Upper lobe of left lung (tissue), 6 donors: ENCODE data around the gene ARID4B. TPM values are rescaled to one million over a fixed set of nuclear protein-coding genes. Genes with fewer than 3 reads are reported as not detected.

Experiments used
- ATAC-seq, 2 donors: fragments of 200-7000 bp; cut with Tn5 transposase; one replicate each; pipeline ENCODE4 v1.9.1; 2022; ENCODE audit warnings: mild to moderate bottlenecking in 2 of 2, moderate library complexity in 2 of 2; ENCODE audit not compliant: low FRiP score in 2 of 2
- DNase-seq, 2 donors: peaks; one replicate each; pipeline ENCODE4 v3.0.0-alpha.2; 2019 to 2020
- H3K27ac ChIP-seq, 4 donors: fragments of 200-600 bp; sonication (generic); one replicate each; pipeline ENCODE4 v1.5.1; 2016 to 2019
- H3K27me3 ChIP-seq, 4 donors: fragments of 200-600 bp; sonication (generic); one replicate each; pipeline ENCODE4 v1.5.1; 2017 to 2019
- H3K36me3 ChIP-seq, 4 donors: fragments of 200-600 bp; sonication (generic); one replicate each; pipeline ENCODE4 v1.5.1; 2016 to 2019
- H3K4me1 ChIP-seq, 4 donors: fragments of 200-600 bp; sonication (generic); one replicate each; pipeline ENCODE4 v1.5.1; 2018 to 2019
- H3K4me3 ChIP-seq, 4 donors: fragments of 200-600 bp; sonication (generic); one replicate each; pipeline ENCODE4 v1.5.1; 2017 to 2019; ENCODE audit warnings: mild to moderate bottlenecking in 2 of 4, moderate library complexity in 1 of 4
- H3K9me3 ChIP-seq, 4 donors: fragments of 200-600 bp; sonication (generic); one replicate each; pipeline ENCODE4 v1.5.1; 2018 to 2019
- CTCF ChIP-seq, 6 experiments: fragments of 450-650 bp in 4 of 6; fragments of 200-600 bp in 2 of 6; sonication (generic) in 2 of 6; IDR thresholded peaks; one replicate each; pipeline ENCODE4 v1.5.1; 2016 to 2019; ENCODE audit warnings: antibody characterized with exemption in 6 of 6
- EP300 ChIP-seq, 4 donors: sonication (generic); formaldehyde crosslinking; IDR thresholded peaks; one replicate each; pipeline ENCODE4 v1.5.1; 2017; ENCODE audit warnings: antibody characterized with exemption in 4 of 4, control low read depth in 2 of 4
- POLR2A ChIP-seq, 4 donors: fragments of 450-650 bp; IDR thresholded peaks; one replicate each; pipeline ENCODE4 v1.5.1; 2016 to 2017; ENCODE audit warnings: antibody characterized with exemption in 4 of 4, mild to moderate bottlenecking in 2 of 4
- POLR2AphosphoS5 ChIP-seq, 2 donors: sonication (generic); formaldehyde crosslinking; IDR thresholded peaks; one replicate each; pipeline ENCODE4 v1.5.1; 2017; ENCODE audit warnings: antibody characterized with exemption in 2 of 2
- WGBS, 2 donors: methylation state at CpG; one replicate each; pipeline ENCODE4 v1.1.5; 2017 to 2018; 5-methylcytosine and 5-hydroxymethylcytosine counted together
- total RNA-seq, 6 donors: library from RNA; depleted of rRNA in 4 of 6; stranded (reverse); fragments of >200 nt in 4 of 6; gene quantifications; one replicate each; pipeline versions ENCODE4 v1.1.0 to v1.2.1, GENCODE V29; 2016 to 2021
- donor health status: DM: no; HTN: no; CAD: no; lungs with moderate emphysema.
- donor health status: DM: no; HTN: yes; CAD: no; lungs with severe emphysema.

ARID4B gene
- total RNA-seq, 6 donors from 2014 or later = 31.1 to 90.1 (median 51.3) TPM

DNA sequence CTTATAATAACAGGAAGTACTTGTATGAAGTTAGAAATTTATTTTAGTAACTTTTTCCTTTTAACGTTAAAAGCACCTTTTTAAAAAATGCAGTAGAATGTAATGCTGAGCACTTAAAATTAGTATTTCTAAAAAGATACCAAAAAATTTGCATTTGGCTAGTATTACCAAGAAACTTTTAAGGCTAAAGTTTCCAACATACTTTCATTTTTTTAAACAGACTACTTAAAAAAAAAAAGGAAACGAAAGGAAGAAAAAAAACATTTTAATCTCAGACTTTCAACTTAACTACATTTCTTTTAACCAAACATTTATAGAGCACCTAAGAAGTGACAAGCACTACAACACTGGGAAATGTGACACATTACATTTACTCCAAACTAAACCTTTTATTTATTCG, 2.8 kb downstream of the ARID4B start:
- Histone ChIP-seq H3K4me3 (peak overlapping the region in 2 of 4 donors; percentile 1 to 96), H3K9me3 (no peaks in the 10 kb centered on the region), H3K27me3 (no peaks in the 10 kb centered on the region), H3K27ac (no peak overlapping the region), H3K4me1 (peaks cover 29 to 59% (median 38%) of the 10 kb centered on the region in 4 donors), H3K36me3 (no peaks in the 10 kb centered on the region)
- ATAC-seq (no peak), DNase-seq (no peak)
- WGBS, 2 donors = 19 to 20% methylated on average over 3 of the region's 3 CpGs
- TF ChIP-seq POLR2AphosphoS5 (IDR thresholded peaks at IDR 0.05) (no peak), CTCF (IDR thresholded peaks at IDR 0.05) (no peak), POLR2A (IDR thresholded peaks at IDR 0.05) (no peak), EP300 (IDR thresholded peaks at IDR 0.05) (no peak)

DNA sequence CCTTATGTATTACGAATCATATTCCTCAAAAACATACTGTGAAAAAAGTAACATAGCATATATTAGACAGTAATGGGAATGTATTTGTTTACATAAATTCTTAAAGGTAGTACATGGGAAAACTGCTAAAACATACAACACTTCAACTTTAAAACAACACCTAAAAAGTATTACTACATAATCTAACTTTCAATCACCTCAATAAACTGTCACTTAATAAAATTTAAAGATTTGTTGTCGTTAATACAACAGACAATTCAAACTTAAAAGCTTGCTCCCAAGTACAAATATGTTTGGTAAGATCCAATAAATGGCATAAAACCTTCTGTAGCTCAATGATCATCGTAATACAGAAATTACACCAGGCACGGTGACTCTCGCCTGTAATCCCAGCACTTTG, 3.7 kb downstream of the ARID4B start:
- Histone ChIP-seq H3K27ac (no peak overlapping the region), H3K4me1 (peaks cover 22 to 58% (median 32%) of the 10 kb centered on the region in 4 donors), H3K9me3 (no peaks in the 10 kb centered on the region), H3K36me3 (peaks cover 0 to 5% (median 0%) of the 10 kb centered on the region in 4 donors), H3K27me3 (no peaks in the 10 kb centered on the region), H3K4me3 (no peak overlapping the region)
- TF ChIP-seq POLR2A (IDR thresholded peaks at IDR 0.05) (no peak), POLR2AphosphoS5 (IDR thresholded peaks at IDR 0.05) (no peak), CTCF (IDR thresholded peaks at IDR 0.05) (no peak), EP300 (IDR thresholded peaks at IDR 0.05) (no peak)
- ATAC-seq = no peak
- WGBS, 2 donors = 95% methylated on average over 5 of the region's 5 CpGs
- no peak for DNase-seq

- H3K4me3 ChIP-seq = no peak overlapping the region
- H3K4me1 ChIP-seq = peaks cover 15 to 66% (median 34%) of the 10 kb centered on the region in 4 donors
- ATAC-seq (no peak), DNase-seq (no peak)
- H3K9me3 ChIP-seq = no peaks in the 10 kb centered on the region
- no peaks in the 10 kb centered on the region for H3K27me3 ChIP-seq
- no peak for TF ChIP-seq EP300 (IDR thresholded peaks at IDR 0.05)
- TF ChIP-seq CTCF (IDR thresholded peaks at IDR 0.05) = no peak
- TF ChIP-seq POLR2A (IDR thresholded peaks at IDR 0.05) = no peak
- no peak for TF ChIP-seq POLR2AphosphoS5 (IDR thresholded peaks at IDR 0.05)
- H3K27ac ChIP-seq = peak overlapping the region in 1 of 4 donors; percentile 8
- 57 to 65% methylated on average over 6 of the region's 6 CpGs for WGBS, 2 donors
- peaks cover 0 to 17% (median 4%) of the 10 kb centered on the region in 4 donors for H3K36me3 ChIP-seq
Measured at GRCh38 chr1:235320521-235321179, 7.3 kb downstream of the ARID4B start.

- Histone ChIP-seq H3K4me1 (peaks cover 3 to 66% (median 22%) of the 10 kb centered on the region in 4 donors), H3K27me3 (no peaks in the 10 kb centered on the region), H3K27ac (no peak overlapping the region), H3K4me3 (no peak overlapping the region), H3K36me3 (peaks cover 0 to 17% (median 4%) of the 10 kb centered on the region in 4 donors), H3K9me3 (no peaks in the 10 kb centered on the region)
- no peak for DNase-seq
- WGBS, 2 donors = 91 to 96% methylated on average over 2 of the region's 2 CpGs
- no peak for TF ChIP-seq POLR2A (IDR thresholded peaks at IDR 0.05)
- no peak for TF ChIP-seq POLR2AphosphoS5 (IDR thresholded peaks at IDR 0.05)
- TF ChIP-seq EP300 (IDR thresholded peaks at IDR 0.05) = no peak
- TF ChIP-seq CTCF (IDR thresholded peaks at IDR 0.05) = no peak
- ATAC-seq = no peak
Measured at GRCh38 chr1:235319255-235319654, 8.7 kb downstream of the ARID4B start.

GRCh38 chr1:235317168-235317567, 10.8 kb downstream of the ARID4B start:
- 49 to 55% methylated on average over 1 of the region's 1 CpG for WGBS, 2 donors
- Histone ChIP-seq H3K4me1 (peaks cover 10 to 70% (median 23%) of the 10 kb centered on the region in 4 donors), H3K36me3 (peaks cover 0 to 17% (median 4%) of the 10 kb centered on the region in 4 donors), H3K27me3 (no peaks in the 10 kb centered on the region), H3K4me3 (no peak overlapping the region), H3K27ac (no peak overlapping the region), H3K9me3 (no peaks in the 10 kb centered on the region)
- DNase-seq (no peak), ATAC-seq (no peak)
- TF ChIP-seq CTCF (IDR thresholded peaks at IDR 0.05) = no peak
